ENCODE measurements around the gene CCSER1.

GRCh38 chr4:90641861-90642599, 514.8 kb downstream of the CCSER1 start:
- no peak for TF ChIP-seq CTCF (IDR thresholded peaks at IDR 0.05)
- no peak for TF ChIP-seq EZH2 (IDR thresholded peaks at IDR 0.05; ENCODE audit: borderline replicate concordance, insufficient read depth, low read depth, low read length, poor library complexity, severe bottlenecking)

Measured in B cell (primary cell).